ENCODE measurements around the gene ZBTB8OS. TPM values are rescaled to one million over a fixed set of nuclear protein-coding genes. Genes with fewer than 3 reads are reported as not detected.

Gene ZBTB8OS
- total and polyA plus RNA-seq, 2 donors (not counting 3 experiments of a cell fraction or from before 2014, with no cell fraction given): 28.3 to 38.0 TPM

DNA sequence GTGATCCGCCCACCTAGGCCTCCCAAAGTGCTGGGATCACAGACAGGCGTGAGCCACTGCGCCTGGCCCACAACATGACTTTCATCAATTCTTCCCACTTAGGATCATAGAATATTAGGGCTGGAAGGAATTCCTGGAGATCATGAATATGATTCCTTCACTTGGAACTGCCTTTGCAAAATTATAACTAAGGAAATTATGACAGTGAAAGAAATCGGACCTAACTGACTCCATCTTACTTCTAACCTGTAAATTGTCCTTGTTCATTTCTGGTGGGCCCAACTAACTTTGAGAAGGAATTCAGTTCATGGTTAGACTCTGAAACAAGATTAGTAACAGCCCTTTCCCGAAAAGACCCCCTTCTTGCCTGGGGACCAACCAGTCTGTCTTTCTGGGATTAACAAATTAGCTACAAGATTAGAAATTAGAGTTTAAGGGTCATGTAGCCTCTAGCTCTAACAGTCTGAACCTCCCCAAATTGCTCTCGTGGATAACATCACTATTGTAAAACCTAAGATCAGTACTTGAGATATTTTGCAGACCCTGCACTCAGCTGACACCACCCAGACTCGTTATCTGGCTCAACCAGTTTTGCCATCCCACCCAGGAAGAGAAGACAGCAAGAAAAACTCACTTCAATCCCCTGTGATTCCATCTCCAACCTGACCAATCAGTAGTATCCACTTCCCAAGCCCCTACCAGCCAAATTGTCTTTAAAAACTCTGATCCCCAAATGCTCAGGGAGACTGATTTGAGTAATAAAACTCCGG, 14.7 kb downstream of the ZBTB8OS start:
- intact Hi-C loops (cut with micrococcal nuclease) (no loop called here), dilution Hi-C loops (cut with MboI; ENCODE audit: extremely low pct_ligation_motif_present, low sequenced_read_pairs) (no loop called here)
- H3K27me3 ChIP-seq (ENCODE audit: control insufficient read depth in 2 of 2, insufficient read depth in 2 of 2, low read length in 2 of 2): no peaks in the 10 kb centered on the region
- no peaks in the 10 kb centered on the region for H3K9me1 ChIP-seq (replicated peaks; ENCODE audit: control insufficient read depth, extremely low read depth, insufficient read depth, low read length)
- H3K4me3 ChIP-seq (replicated peaks in 1 of 3; ENCODE audit: insufficient read depth in 1 of 3, low read depth in 1 of 3, low read length in 3 of 3): no peak overlapping the region
- peaks cover 11% of the 10 kb centered on the region for H3K79me2 ChIP-seq (ENCODE audit: control insufficient read depth, insufficient read depth, low read length)
- peaks cover 0 to 2% of the 10 kb centered on the region in 2 experiments for H3K36me3 ChIP-seq (ENCODE audit: control insufficient read depth in 2 of 2, extremely low read depth in 1 of 2, insufficient read depth in 2 of 2, low read length in 2 of 2)
- ChIA-PET POLR2A (no interaction called here), CTCF (no interaction called here)
- H4K20me1 ChIP-seq (replicated peaks; ENCODE audit: control insufficient read depth, extremely low read depth, insufficient read depth, low read length): no peaks in the 10 kb centered on the region
- no peaks in the 10 kb centered on the region for H3K9me3 ChIP-seq (replicated peaks; ENCODE audit: control insufficient read depth, insufficient read depth, low read length)
- no peak for FAIRE-seq
- no peak overlapping the region for H2AFZ ChIP-seq (ENCODE audit: low read depth, low read length)
- no peaks in the 10 kb centered on the region for H3K4me1 ChIP-seq (ENCODE audit: control insufficient read depth, extremely low read depth, insufficient read depth, low read length)
- no peak overlapping the region for H3K9ac ChIP-seq (replicated peaks; ENCODE audit: extremely low read depth, insufficient read depth, low read length)
- TF ChIP-seq POLR2A (IDR thresholded peaks at IDR 0.05; ENCODE audit: low read depth, low read length) (no peak), FOS (IDR thresholded peaks at IDR 0.05; ENCODE audit: borderline replicate concordance, insufficient read depth, low read length) (no peak), POLR2AphosphoS5 (IDR thresholded peaks at IDR 0.05; ENCODE audit: insufficient read depth, low read depth, low read length) (no peak), GATA2 (IDR thresholded peaks at IDR 0.05; ENCODE audit: insufficient read depth, insufficient read length, low read depth, low read length) (no peak), EZH2 (IDR thresholded peaks at IDR 0.05; ENCODE audit: borderline replicate concordance, low read depth, low read length, severe bottlenecking) (no peak), MYC (IDR thresholded peaks at IDR 0.05; ENCODE audit: low read depth, low read length) (no peak), JUN (IDR thresholded peaks at IDR 0.05; ENCODE audit: borderline replicate concordance, insufficient read depth, insufficient read length, low read depth) (no peak)
- TF ChIP-seq, protein P1, sequence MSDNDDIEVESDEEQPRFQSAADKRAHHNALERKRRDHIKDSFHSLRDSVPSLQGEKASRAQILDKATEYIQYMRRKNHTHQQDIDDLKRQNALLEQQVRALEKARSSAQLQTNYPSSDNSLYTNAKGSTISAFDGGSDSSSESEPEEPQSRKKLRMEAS (IDR thresholded peaks at IDR 0.05; ENCODE audit: insufficient read depth, insufficient read length): no peak
- TF ChIP-seq, protein P2, sequence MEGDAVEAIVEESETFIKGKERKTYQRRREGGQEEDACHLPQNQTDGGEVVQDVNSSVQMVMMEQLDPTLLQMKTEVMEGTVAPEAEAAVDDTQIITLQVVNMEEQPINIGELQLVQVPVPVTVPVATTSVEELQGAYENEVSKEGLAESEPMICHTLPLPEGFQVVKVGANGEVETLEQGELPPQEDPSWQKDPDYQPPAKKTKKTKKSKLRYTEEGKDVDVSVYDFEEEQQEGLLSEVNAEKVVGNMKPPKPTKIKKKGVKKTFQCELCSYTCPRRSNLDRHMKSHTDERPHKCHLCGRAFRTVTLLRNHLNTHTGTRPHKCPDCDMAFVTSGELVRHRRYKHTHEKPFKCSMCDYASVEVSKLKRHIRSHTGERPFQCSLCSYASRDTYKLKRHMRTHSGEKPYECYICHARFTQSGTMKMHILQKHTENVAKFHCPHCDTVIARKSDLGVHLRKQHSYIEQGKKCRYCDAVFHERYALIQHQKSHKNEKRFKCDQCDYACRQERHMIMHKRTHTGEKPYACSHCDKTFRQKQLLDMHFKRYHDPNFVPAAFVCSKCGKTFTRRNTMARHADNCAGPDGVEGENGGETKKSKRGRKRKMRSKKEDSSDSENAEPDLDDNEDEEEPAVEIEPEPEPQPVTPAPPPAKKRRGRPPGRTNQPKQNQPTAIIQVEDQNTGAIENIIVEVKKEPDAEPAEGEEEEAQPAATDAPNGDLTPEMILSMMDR (IDR thresholded peaks at IDR 0.05; ENCODE audit: extremely low read depth in 1 of 2, insufficient read depth in 1 of 2, low read depth in 1 of 2, low read length in 2 of 2): no peak
- H3K27ac ChIP-seq (ENCODE audit: insufficient read depth, low read depth, low read length): no peak overlapping the region
- no peak for DNase-seq (ENCODE audit: low read depth, low spot score)
- no peak overlapping the region for H3K4me2 ChIP-seq (ENCODE audit: insufficient read depth, low read length)
- no TSS peak for BruUV-seq (replicated peaks)
